BLaER1 treated with 17β-estradiol and CSF1 and Interleukin-3, amounts not matched to agents 10 nM and 100 nM (cell line): Measurements from ENCODE around the gene SYT8.

ENCODE experiments used
- H3K27ac ChIP-seq, 11 experiments: shearing (Covaris generic); formaldehyde crosslinking; 2 replicates each; pipeline ENCODE4 v1.8.1; 2022
- H3K27me3 ChIP-seq, 11 experiments: shearing (Covaris generic); formaldehyde crosslinking; 2 replicates each; pipeline ENCODE4 v1.8.1; 2022
- H3K36me3 ChIP-seq, 11 experiments: shearing (Covaris generic); formaldehyde crosslinking; 2 replicates each; pipeline ENCODE4 v1.8.1; 2022
- H3K4me1 ChIP-seq, 10 experiments: shearing (Covaris generic); formaldehyde crosslinking; 2 replicates each; pipeline ENCODE4 v1.8.1; 2022
- H3K4me2 ChIP-seq, 11 experiments: shearing (Covaris generic); formaldehyde crosslinking; 2 replicates each; pipeline ENCODE4 v1.8.1; 2022
- H3K4me3 ChIP-seq, 10 experiments: shearing (Covaris generic); formaldehyde crosslinking; 2 replicates each; pipeline ENCODE4 v1.8.1; 2022
- H3K9ac ChIP-seq, 11 experiments: shearing (Covaris generic); formaldehyde crosslinking; 2 replicates each; pipeline ENCODE4 v1.8.1; 2022
- H3K9me3 ChIP-seq, 11 experiments: shearing (Covaris generic); formaldehyde crosslinking; replicated peaks in 1 of 11; 2 replicates each; pipeline ENCODE4 v1.8.1; 2022
- H4K20me1 ChIP-seq, 11 experiments: shearing (Covaris generic); formaldehyde crosslinking; 2 replicates each; pipeline ENCODE4 v1.8.1; 2022
- Cebpa-rat ChIP-seq, 11 experiments: shearing (Covaris generic); IDR thresholded peaks; 2 replicates each; pipeline ENCODE4 v1.8.1; 2022

Gene SYT8

DNA sequence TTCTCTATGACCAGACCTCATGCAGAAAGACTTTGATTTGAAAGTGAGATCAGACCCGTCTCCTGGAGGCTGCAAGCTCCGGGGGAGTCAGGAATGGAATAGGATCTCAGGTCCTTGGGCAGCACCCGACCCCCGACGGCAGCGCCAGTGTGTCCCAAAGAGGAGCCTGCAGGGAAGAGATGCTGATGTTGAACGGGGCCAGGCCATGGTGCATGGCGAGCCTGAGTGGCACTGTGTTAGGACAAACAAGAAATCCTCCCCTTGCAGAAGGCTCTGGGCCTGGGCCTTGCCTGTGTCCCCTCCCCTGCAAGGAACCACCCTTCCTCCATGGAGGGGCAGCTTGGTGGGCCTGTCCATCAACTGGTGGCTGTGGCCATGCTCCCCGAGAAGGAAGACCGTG, 20.1 kb upstream of the SYT8 start:
- Histone ChIP-seq H4K20me1 (no peaks in the 10 kb centered on the region), H3K27me3 (0 out of 22 replicates have a peak, but pooled peaks cover 0 to 4% (median 0%) of the 10 kb centered on the region in 11 experiments), H3K9ac (no peak overlapping the region), H3K4me3 (no peak overlapping the region), H3K36me3 (0 out of 22 replicates have a peak, but pooled peaks cover 0 to 7% (median 0%) of the 10 kb centered on the region in 11 experiments), H3K4me2 (no peak overlapping the region), H3K27ac (no peak overlapping the region), H3K9me3 (peaks cover 22 to 50% (median 41%) of the 10 kb centered on the region in 11 experiments), H3K4me1 (peaks cover 5 to 16% (median 13%) of the 10 kb centered on the region in 10 experiments; a peak in 18 of 20 replicates)
- TF ChIP-seq Cebpa-rat (IDR thresholded peaks at IDR 0.05), result no peak

DNA sequence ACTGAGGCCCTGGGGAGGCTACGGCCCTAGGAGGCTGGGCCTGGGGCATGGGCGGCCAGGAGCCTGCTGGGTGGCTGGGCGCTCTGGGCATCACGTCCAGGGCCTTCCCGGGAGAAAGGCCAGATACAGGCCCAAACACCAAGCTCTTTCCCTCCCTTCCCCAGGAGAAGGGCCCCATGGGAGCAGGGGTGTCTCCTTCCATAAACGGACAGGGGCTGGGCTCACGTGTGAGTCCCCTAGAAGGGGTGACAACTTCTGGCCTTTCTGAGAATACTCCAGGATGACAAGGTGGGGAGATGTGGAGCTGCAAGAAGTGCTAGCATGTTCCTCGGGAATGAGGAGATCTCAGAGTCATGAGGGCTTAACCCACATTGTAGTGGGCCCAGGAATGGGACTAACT, 19.5 kb upstream of the SYT8 start:
- H3K4me1 ChIP-seq, result peaks cover 5 to 14% (median 13%) of the 10 kb centered on the region in 10 experiments; a peak in 18 of 20 replicates
- 0 out of 22 replicates have a peak, but pooled peaks cover 0 to 4% (median 0%) of the 10 kb centered on the region in 11 experiments for H3K27me3 ChIP-seq
- TF ChIP-seq Cebpa-rat (IDR thresholded peaks at IDR 0.05), result no peak

DNA sequence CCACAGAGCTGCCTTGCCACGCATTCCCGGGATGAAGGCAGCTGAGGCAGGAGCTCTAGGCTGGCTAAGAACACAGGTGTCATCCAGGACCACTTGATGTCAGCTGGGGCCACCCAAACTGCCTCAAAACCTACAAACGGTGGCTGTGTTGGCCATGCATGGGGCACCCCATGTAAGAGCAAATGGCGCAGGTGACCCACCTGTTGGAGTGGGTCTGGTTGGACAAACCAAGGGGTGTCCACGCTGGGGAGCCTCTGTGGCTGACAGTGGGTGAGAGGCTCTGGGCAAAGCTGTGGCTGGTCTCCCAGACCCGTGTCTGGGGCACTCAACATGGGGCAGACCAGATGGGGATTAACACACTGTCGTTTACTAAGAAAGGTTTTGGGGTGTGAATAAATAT, 19.0 kb upstream of the SYT8 start:
- no peak overlapping the region for H3K4me3 ChIP-seq
- H3K9me3 ChIP-seq, result peaks cover 20 to 48% (median 37%) of the 10 kb centered on the region in 11 experiments
- TF ChIP-seq Cebpa-rat (IDR thresholded peaks at IDR 0.05), result no peak
- no peaks in the 10 kb centered on the region for H4K20me1 ChIP-seq
- no peak overlapping the region for H3K4me2 ChIP-seq
- no peak overlapping the region for H3K9ac ChIP-seq
- H3K27me3 ChIP-seq, result 0 out of 22 replicates have a peak, but pooled peaks cover 0 to 4% (median 0%) of the 10 kb centered on the region in 11 experiments
- H3K4me1 ChIP-seq, result peaks cover 1 to 10% (median 8%) of the 10 kb centered on the region in 10 experiments; a peak in 18 of 20 replicates
- H3K36me3 ChIP-seq, result 0 out of 22 replicates have a peak, but pooled peaks cover 0 to 7% (median 0%) of the 10 kb centered on the region in 11 experiments
- no peak overlapping the region for H3K27ac ChIP-seq

More for the DNA sequence above, 19.5 kb upstream of the SYT8 start:
- Histone ChIP-seq H4K20me1 (no peaks in the 10 kb centered on the region), H3K36me3 (0 out of 22 replicates have a peak, but pooled peaks cover 0 to 7% (median 0%) of the 10 kb centered on the region in 11 experiments), H3K4me2 (no peak overlapping the region), H3K4me3 (no peak overlapping the region), H3K27ac (no peak overlapping the region), H3K9me3 (peaks cover 20 to 49% (median 37%) of the 10 kb centered on the region in 11 experiments), H3K9ac (no peak overlapping the region)

DNA sequence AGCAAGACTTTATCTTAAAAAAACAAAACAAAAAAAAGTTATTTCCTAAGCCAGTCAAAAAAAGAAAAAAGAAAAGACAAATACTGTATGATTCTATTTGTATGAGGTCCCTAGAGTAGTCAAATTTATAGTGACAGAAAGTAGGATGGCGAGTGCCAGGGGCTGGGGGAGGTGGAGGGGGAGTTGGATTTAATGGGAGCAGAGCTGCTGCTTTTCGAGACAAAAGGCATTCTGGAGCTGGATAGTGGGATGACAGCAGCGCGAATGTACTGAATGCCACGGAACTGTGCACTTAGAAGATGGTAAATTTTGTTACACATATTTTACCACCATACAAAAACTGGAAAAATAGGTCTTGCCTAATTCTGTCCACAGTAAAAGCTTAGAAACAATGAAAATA, 17.8 kb upstream of the SYT8 start:
- 0 out of 22 replicates have a peak, but pooled peaks cover 0 to 7% (median 0%) of the 10 kb centered on the region in 11 experiments for H3K36me3 ChIP-seq
- TF ChIP-seq Cebpa-rat (IDR thresholded peaks at IDR 0.05), result no peak
- peaks cover 18 to 45% (median 35%) of the 10 kb centered on the region in 11 experiments for H3K9me3 ChIP-seq
- H3K27ac ChIP-seq, result no peak overlapping the region
- H3K4me1 ChIP-seq, result no peaks in the 10 kb centered on the region
- H3K4me2 ChIP-seq, result no peak overlapping the region
- no peak overlapping the region for H3K4me3 ChIP-seq
- H3K27me3 ChIP-seq, result 0 out of 22 replicates have a peak, but pooled peaks cover 0 to 4% (median 0%) of the 10 kb centered on the region in 11 experiments
- H3K9ac ChIP-seq, result no peak overlapping the region
- H4K20me1 ChIP-seq, result no peaks in the 10 kb centered on the region

DNA sequence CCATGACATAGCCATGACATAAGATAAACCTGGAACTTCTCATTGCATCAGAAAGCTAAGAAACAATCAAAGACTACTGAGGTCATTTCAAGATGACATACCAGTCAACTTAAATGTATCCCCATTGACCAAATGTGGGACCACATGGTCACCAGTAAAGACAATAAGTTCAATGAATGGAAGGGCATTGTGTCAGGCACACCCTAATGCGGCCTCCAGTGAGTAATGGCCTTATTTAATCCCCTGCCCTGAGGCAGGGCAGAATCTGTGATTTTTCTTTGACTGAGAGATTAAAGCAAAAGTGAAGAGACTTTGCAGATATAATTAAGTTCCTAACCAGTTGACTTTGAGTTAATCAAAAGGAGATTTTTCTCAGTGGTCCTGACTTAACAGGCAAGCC, 17.3 kb upstream of the SYT8 start:
- H4K20me1 ChIP-seq, result no peaks in the 10 kb centered on the region
- no peak for TF ChIP-seq Cebpa-rat (IDR thresholded peaks at IDR 0.05)

DNA sequence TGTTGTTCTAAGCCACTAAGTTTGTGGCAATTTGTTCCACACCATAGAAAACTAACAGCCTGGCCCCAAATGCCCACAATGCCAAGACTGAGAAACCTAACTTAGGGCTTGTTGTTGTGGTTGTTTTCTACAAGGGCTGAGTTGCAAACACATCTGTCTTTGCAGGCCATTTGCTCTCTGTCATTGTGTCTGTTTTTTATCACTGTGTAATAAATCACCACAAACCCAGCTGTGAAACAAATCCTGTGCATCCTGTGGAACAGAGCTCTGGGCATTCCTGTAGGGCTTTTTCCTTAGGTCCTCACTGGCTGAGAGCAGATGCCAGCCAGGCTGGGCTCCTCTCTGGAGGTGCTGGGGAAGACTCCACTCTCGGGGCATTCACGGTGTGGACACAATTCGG, 15.7 kb upstream of the SYT8 start:
- no peaks in the 10 kb centered on the region for H3K4me1 ChIP-seq
- no peak overlapping the region for H3K9ac ChIP-seq
- no peak overlapping the region for H3K4me2 ChIP-seq
- 0 out of 22 replicates have a peak, but pooled peaks cover 0 to 7% (median 0%) of the 10 kb centered on the region in 11 experiments for H3K36me3 ChIP-seq
- no peak for TF ChIP-seq Cebpa-rat (IDR thresholded peaks at IDR 0.05)
- H4K20me1 ChIP-seq, result no peaks in the 10 kb centered on the region
- peaks cover 9 to 33% (median 24%) of the 10 kb centered on the region in 11 experiments for H3K9me3 ChIP-seq
- H3K27me3 ChIP-seq, result 0 out of 22 replicates have a peak, but pooled peaks cover 0 to 1% (median 0%) of the 10 kb centered on the region in 11 experiments
- no peak overlapping the region for H3K4me3 ChIP-seq
- H3K27ac ChIP-seq, result no peak overlapping the region

More for the DNA sequence above, 17.3 kb upstream of the SYT8 start:
- no peak overlapping the region for H3K4me3 ChIP-seq
- H3K9ac ChIP-seq, result no peak overlapping the region
- H3K4me2 ChIP-seq, result no peak overlapping the region
- no peaks in the 10 kb centered on the region for H3K4me1 ChIP-seq
- H3K36me3 ChIP-seq, result 0 out of 22 replicates have a peak, but pooled peaks cover 0 to 7% (median 0%) of the 10 kb centered on the region in 11 experiments
- no peak overlapping the region for H3K27ac ChIP-seq
- 0 out of 22 replicates have a peak, but pooled peaks cover 0 to 4% (median 0%) of the 10 kb centered on the region in 11 experiments for H3K27me3 ChIP-seq
- peaks cover 13 to 40% (median 30%) of the 10 kb centered on the region in 11 experiments for H3K9me3 ChIP-seq

DNA sequence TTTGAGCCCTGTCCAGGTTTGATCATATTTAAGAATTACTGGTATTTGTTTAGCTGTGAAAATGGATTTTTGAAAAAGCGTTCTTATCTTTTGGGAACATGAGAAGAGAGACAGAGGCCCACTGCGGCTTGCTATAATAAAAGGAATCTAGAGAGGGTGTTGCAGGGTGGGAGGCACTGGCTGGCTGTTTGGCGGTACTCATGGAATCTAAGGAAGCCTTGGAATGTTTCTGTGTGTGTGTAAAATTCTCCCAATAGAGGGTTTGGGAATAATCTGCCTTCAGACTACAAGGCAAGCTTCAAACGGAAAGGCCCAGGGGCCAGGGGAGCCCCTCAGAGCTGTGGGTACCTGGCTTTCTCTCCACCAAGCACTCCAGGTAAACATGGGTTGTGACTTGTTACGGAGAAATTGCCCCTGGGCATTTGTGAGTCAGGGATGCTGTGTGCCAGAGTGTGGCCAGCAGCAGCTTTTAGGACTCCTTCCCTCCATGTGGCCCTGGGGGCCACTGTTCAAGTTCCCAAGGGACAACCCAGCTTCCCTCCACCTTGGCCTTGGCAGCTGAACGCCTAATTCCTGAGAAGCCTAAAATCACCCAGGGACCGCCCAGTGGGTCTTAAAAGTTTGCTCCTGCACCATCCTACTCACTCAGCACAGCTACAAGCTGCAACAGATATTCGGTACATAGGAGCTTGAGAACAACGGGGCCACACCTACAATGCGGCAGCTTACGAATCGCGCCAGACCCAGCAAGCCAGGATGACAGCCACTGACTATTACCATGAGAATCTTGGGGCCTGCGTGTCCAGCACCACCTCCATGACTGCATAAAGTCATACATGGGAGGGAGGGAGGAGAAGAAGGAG, 14.1 kb upstream of the SYT8 start:
- Histone ChIP-seq H4K20me1 (no peaks in the 10 kb centered on the region), H3K36me3 (0 out of 22 replicates have a peak, but pooled peaks cover 0 to 7% (median 0%) of the 10 kb centered on the region in 11 experiments), H3K27me3 (no peaks in the 10 kb centered on the region), H3K9me3 (peaks cover 9 to 33% (median 24%) of the 10 kb centered on the region in 11 experiments), H3K9ac (no peak overlapping the region), H3K4me1 (no peaks in the 10 kb centered on the region; a peak in 1 of 20 replicates), H3K27ac (no peak overlapping the region), H3K4me3 (no peak overlapping the region), H3K4me2 (no peak overlapping the region)
- TF ChIP-seq Cebpa-rat (IDR thresholded peaks at IDR 0.05), result no peak

DNA sequence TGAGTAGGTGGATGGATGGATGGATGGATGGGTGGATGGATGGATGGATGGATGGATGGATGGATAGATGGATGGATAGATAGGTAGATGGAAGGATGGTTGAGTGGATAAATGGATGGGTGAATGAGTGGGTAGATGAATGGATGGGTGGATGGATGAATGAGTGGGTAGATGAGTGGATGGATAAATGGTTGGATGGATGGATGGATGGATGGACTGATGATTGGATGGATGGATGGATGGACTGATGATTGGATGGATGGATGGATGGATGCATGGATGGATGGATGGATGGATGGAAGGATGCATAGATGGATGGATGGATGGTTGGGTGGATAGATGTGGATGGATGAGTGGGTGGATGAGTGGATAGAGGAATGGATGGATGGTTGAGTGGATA, 13.2 kb upstream of the SYT8 start:
- no peak for TF ChIP-seq Cebpa-rat (IDR thresholded peaks at IDR 0.05)
- no peaks in the 10 kb centered on the region for H4K20me1 ChIP-seq
- H3K27ac ChIP-seq, result no peak overlapping the region

More for the DNA sequence above, 13.2 kb upstream of the SYT8 start:
- peaks cover 9 to 33% (median 24%) of the 10 kb centered on the region in 11 experiments for H3K9me3 ChIP-seq
- no peaks in the 10 kb centered on the region for H3K27me3 ChIP-seq
- H3K9ac ChIP-seq, result no peak overlapping the region
- 0 out of 22 replicates have a peak, but pooled peaks cover 0 to 7% (median 0%) of the 10 kb centered on the region in 11 experiments for H3K36me3 ChIP-seq
- H3K4me3 ChIP-seq, result no peak overlapping the region
- peaks cover 0 to under 1% (median 0%) of the 10 kb centered on the region in 10 experiments; a peak in 2 of 20 replicates for H3K4me1 ChIP-seq
- H3K4me2 ChIP-seq, result no peak overlapping the region
